Ovary (tissue), 9 donors: ENCODE results near the gene PTPRG. TPM values are rescaled to one million over a fixed set of nuclear protein-coding genes. Genes with fewer than 3 reads are reported as not detected.

Source experiments
- DNase-seq, 5 donors: peaks; one replicate each; pipeline ENCODE4 v3.0.0-alpha.2; 2019 to 2020
- H3K27ac ChIP-seq, 2 donors: fragments of 200-600 bp; one replicate each; pipeline versions ENCODE4 v1.5.1 to v1.8.0; 2019 to 2022
- H3K27me3 ChIP-seq: fragments of 200-600 bp; one replicate; pipeline ENCODE4 v1.8.0; 2022
- H3K36me3 ChIP-seq: fragments of 200-600 bp; sonication (generic); one replicate; pipeline ENCODE4 v1.5.1; 2019
- H3K4me1 ChIP-seq: one replicate; pipeline ENCODE4 v1.8.1; 2013; ENCODE audit warnings: mild to moderate bottlenecking, moderate library complexity; ENCODE audit not compliant: insufficient read depth
- H3K4me3 ChIP-seq: fragments of 200-600 bp; sonication (generic); one replicate; pipeline ENCODE4 v1.5.1; 2017
- H3K9me3 ChIP-seq, 2 donors: fragments of 200-600 bp in 1 of 2; sonication (generic) in 1 of 2; one replicate each; pipeline versions ENCODE4 v1.5.1 to v1.8.1; 2013 to 2019; ENCODE audit warnings: mild to moderate bottlenecking in 1 of 2, moderate library complexity in 1 of 2
- CTCF ChIP-seq, 3 donors: fragments of 450-650 bp in 2 of 3; fragments of 200-600 bp in 1 of 3; IDR thresholded peaks; one replicate each; pipeline versions ENCODE4 v1.5.1 to v1.8.0; 2016 to 2022; ENCODE audit warnings: antibody characterized with exemption in 3 of 3, mild to moderate bottlenecking in 1 of 3
- EP300 ChIP-seq: sonication (generic); formaldehyde crosslinking; IDR thresholded peaks from one replicate; pipeline ENCODE4 v1.6.1; 2017; ENCODE audit warnings: antibody characterized with exemption
- POLR2A ChIP-seq: fragments of 450-650 bp; IDR thresholded peaks from one replicate; pipeline ENCODE4 v1.6.1; 2017; ENCODE audit warnings: antibody characterized with exemption, mild to moderate bottlenecking, moderate library complexity
- WGBS, 3 donors: extraction: QIAGEN DNeasy Blood & Tissue Kit in 1 of 3; methylation state at CpG; one replicate each; pipeline versions ENCODE4 v1.1.5 to v1.1.7; 2013 to 2017; 5-methylcytosine and 5-hydroxymethylcytosine counted together
- intact Hi-C, 4 donors: fragments of 100-400 bp; cut with DNase I; formaldehyde crosslinking; loops; one replicate each; pipeline versions ENCODE4 v1.11.0 to v1.15.1; 2022 to 2023
- polyA plus RNA-seq, 2 donors: library from polyadenylated mRNA; stranded (reverse); fragments of 200-250 nt in 1 of 2; fragments of 350-450 nt in 1 of 2; fragmentation: Illumina TruSeq in 1 of 2; extraction: RNeasy Lipid Tissue Mini Kit (QIAGEN cat#74804) in 1 of 2; gene quantifications; one replicate each; pipeline ENCODE4 v1.2.3, GENCODE V29; 2013 to 2014
- total RNA-seq, 7 donors: library from RNA; depleted of rRNA in 2 of 7; stranded (reverse); fragments of >200 nt in 2 of 7; fragmentation: NEBNext Ultra II Directional in 3 of 7; extraction: Animal tissue kit (Norgen Biotek cat#: 25700) in 3 of 7; gene quantifications; one replicate each; pipeline versions ENCODE4 v1.1.0 to v1.2.4, GENCODE V29; 2016 to 2023
- donor health status: DM: no; HTN: no; CAD: no; lungs with moderate emphysema.
- donor health status: DM: no; HTN: no; CAD: no.
- donor health status: Bipolar disorder and iron deficiency.
- donor health status: DM: yes; HTN: yes; CAD: no.
- donor health status: DM: no; HTN: no; CAD: no.
- donor health status: DM: yes; HTN: yes; CAD: no.

The PTPRG gene
- total and polyA plus RNA-seq, 9 donors, result 18.2 to 87.9 (median 47.7) TPM

GRCh38 chr3:61793056-61793455 lies 231.7 kb downstream of the PTPRG start:
- Histone ChIP-seq H3K27ac (no peak overlapping the region), H3K4me3 (no peak overlapping the region)
- WGBS, 3 donors, result 93 to 100% (median 94%) methylated on average over 2 of the region's 2 CpGs

GRCh38 chr3:61793521-61793920 lies 232.2 kb downstream of the PTPRG start:
- Histone ChIP-seq H3K27ac (no peak overlapping the region), H3K4me3 (no peak overlapping the region), H3K36me3 (no peaks in the 10 kb centered on the region), H3K4me1 (peaks cover 7% of the 10 kb centered on the region), H3K9me3 (no peaks in the 10 kb centered on the region), H3K27me3 (no peaks in the 10 kb centered on the region)
- no peak for DNase-seq
- intact Hi-C loops, result no loop called here
- TF ChIP-seq POLR2A, result no peak
- no peak for TF ChIP-seq EP300
- TF ChIP-seq CTCF (IDR thresholded peaks at IDR 0.05), result no peak

More at GRCh38 chr3:61793056-61793455, 231.7 kb downstream of the PTPRG start:
- intact Hi-C loops, result no loop called here
- Histone ChIP-seq H3K9me3 (no peaks in the 10 kb centered on the region), H3K4me1 (peaks cover 7% of the 10 kb centered on the region), H3K27me3 (no peaks in the 10 kb centered on the region), H3K36me3 (no peaks in the 10 kb centered on the region)
- no peak for TF ChIP-seq CTCF (IDR thresholded peaks at IDR 0.05)
- TF ChIP-seq EP300, result no peak
- DNase-seq, result no peak

- no peak for TF ChIP-seq EP300
- TF ChIP-seq CTCF (IDR thresholded peaks at IDR 0.05), result no peak
- no peak for TF ChIP-seq POLR2A
- no peaks in the 10 kb centered on the region for H3K27me3 ChIP-seq
- intact Hi-C loops, result no loop called here
- H3K36me3 ChIP-seq, result no peaks in the 10 kb centered on the region
- no peak overlapping the region for H3K27ac ChIP-seq
- peaks cover 8% of the 10 kb centered on the region for H3K4me1 ChIP-seq
- no peak for DNase-seq
- no peaks in the 10 kb centered on the region for H3K9me3 ChIP-seq
- 45 to 76% (median 58%) methylated on average over 3 of the region's 3 CpGs for WGBS, 3 donors
- no peak overlapping the region for H3K4me3 ChIP-seq
Observed at GRCh38 chr3:61794341-61794740, 233.0 kb downstream of the PTPRG start.

GRCh38 chr3:61794961-61795360 lies 233.6 kb downstream of the PTPRG start:
- Histone ChIP-seq H3K27ac (no peak overlapping the region), H3K9me3 (no peaks in the 10 kb centered on the region), H3K4me1 (peaks cover 6% of the 10 kb centered on the region), H3K36me3 (no peaks in the 10 kb centered on the region), H3K27me3 (no peaks in the 10 kb centered on the region), H3K4me3 (no peak overlapping the region)
- no peak for DNase-seq
- TF ChIP-seq POLR2A (no peak), EP300 (no peak)
- intact Hi-C loops, result no loop called here
- 47 to 96% (median 94%) methylated on average over 2 of the region's 2 CpGs for WGBS, 3 donors

GRCh38 chr3:61796088-61796680 lies 234.8 kb downstream of the PTPRG start:
- intact Hi-C loops, result no loop called here
- TF ChIP-seq EP300 (no peak), POLR2A (no peak), CTCF (IDR thresholded peaks at IDR 0.05) (no peak)
- Histone ChIP-seq H3K36me3 (no peaks in the 10 kb centered on the region), H3K4me1 (peaks cover 4% of the 10 kb centered on the region), H3K4me3 (no peak overlapping the region), H3K27ac (no peak overlapping the region), H3K27me3 (no peaks in the 10 kb centered on the region), H3K9me3 (no peaks in the 10 kb centered on the region)
- 77 to 86% (median 85%) methylated on average over 6 of the region's 6 CpGs for WGBS, 3 donors
- no peak for DNase-seq
